Glutamatergic neuron (in vitro differentiated cells): ENCODE results near the gene UBAC1. TPM values are rescaled to one million over a fixed set of nuclear protein-coding genes. Genes with fewer than 3 reads are reported as not detected.
A peak's percentile ranks its signal among the peaks of the same experiment; 100 is the strongest.

Experiments
- DNase-seq: peaks from one replicate; pipeline ENCODE4 v3.0.0; 2022
- H3K27ac Mint-ChIP-seq: one replicate; pipeline ENCODE4 v1.8.0; 2020; ENCODE audit warnings: mild to moderate bottlenecking, mixed read lengths, inconsistent platforms; ENCODE audit not compliant: unreplicated experiment
- H3K27me3 Mint-ChIP-seq: one replicate; pipeline ENCODE4 v1.8.0; 2020; ENCODE audit warnings: mild to moderate bottlenecking, moderate library complexity, mixed read lengths, inconsistent platforms; ENCODE audit not compliant: unreplicated experiment
- H3K36me3 Mint-ChIP-seq: one replicate; pipeline ENCODE4 v1.8.0; 2020; ENCODE audit warnings: mild to moderate bottlenecking, mixed read lengths, inconsistent platforms; ENCODE audit not compliant: unreplicated experiment
- H3K4me1 Mint-ChIP-seq: one replicate; pipeline ENCODE4 v1.8.0; 2020; ENCODE audit warnings: mild to moderate bottlenecking, low read depth, mixed read lengths, inconsistent platforms; ENCODE audit not compliant: unreplicated experiment
- H3K4me3 Mint-ChIP-seq: one replicate; pipeline ENCODE4 v1.8.0; 2020; ENCODE audit warnings: mild to moderate bottlenecking, mixed read lengths, inconsistent platforms; ENCODE audit not compliant: unreplicated experiment
- H3K9me3 Mint-ChIP-seq: one replicate; pipeline ENCODE4 v1.8.0; 2020; ENCODE audit warnings: mild to moderate bottlenecking, moderate library complexity, mixed read lengths, inconsistent platforms; ENCODE audit not compliant: unreplicated experiment
- CTCF ChIP-seq: fragments of 200-600 bp; sonication (generic); IDR thresholded peaks from one replicate; pipeline ENCODE4 v1.5.0; 2021; ENCODE audit not compliant: partially characterized antibody, unreplicated experiment
- total RNA-seq: library from RNA; stranded (reverse); fragmentation: NEBNext Ultra II Directional; extraction: Animal tissue kit (Norgen Biotek cat#: 25700); gene quantifications from one replicate; pipeline ENCODE4 v1.2.1, GENCODE V29; 2021; ENCODE audit not compliant: unreplicated experiment

UBAC1 gene
- total RNA-seq, 1 donor from 2014 or later, result 48.4 TPM

GRCh38 chr9:136008693-136008997 lies 47.5 kb upstream of the UBAC1 start:
- no peak for DNase-seq
- TF ChIP-seq CTCF, result no peak
- peaks cover 8% of the 10 kb centered on the region for H3K9me3 Mint-ChIP-seq
- H3K4me1 Mint-ChIP-seq, result peaks cover 19% of the 10 kb centered on the region
- no peaks in the 10 kb centered on the region for H3K36me3 Mint-ChIP-seq
- H3K4me3 Mint-ChIP-seq, result no peak overlapping the region
- H3K27me3 Mint-ChIP-seq, result peaks cover 4% of the 10 kb centered on the region
- no peak overlapping the region for H3K27ac Mint-ChIP-seq

GRCh38 chr9:136007934-136008692 lies 46.9 kb upstream of the UBAC1 start:
- peaks cover 8% of the 10 kb centered on the region for H3K9me3 Mint-ChIP-seq
- no peak for TF ChIP-seq CTCF

GRCh38 chr9:136007276-136007933 lies 46.2 kb upstream of the UBAC1 start:
- Mint-ChIP-seq H3K4me3 (no peak overlapping the region), H3K9me3 (peaks cover 8% of the 10 kb centered on the region), H3K27ac (peak overlapping the region; percentile 88), H3K4me1 (peaks cover 19% of the 10 kb centered on the region), H3K27me3 (peaks cover 4% of the 10 kb centered on the region), H3K36me3 (no peaks in the 10 kb centered on the region)
- no peak for TF ChIP-seq CTCF
- no peak for DNase-seq

More at GRCh38 chr9:136007934-136008692, 46.9 kb upstream of the UBAC1 start:
- no peak for DNase-seq
- Mint-ChIP-seq H3K36me3 (no peaks in the 10 kb centered on the region), H3K27ac (no peak overlapping the region), H3K4me1 (peaks cover 19% of the 10 kb centered on the region), H3K4me3 (no peak overlapping the region), H3K27me3 (peaks cover 4% of the 10 kb centered on the region)

GRCh38 chr9:136006169-136006568 lies 45.0 kb upstream of the UBAC1 start:
- H3K4me1 Mint-ChIP-seq, result peaks cover 15% of the 10 kb centered on the region
- peaks cover 4% of the 10 kb centered on the region for H3K27me3 Mint-ChIP-seq
- TF ChIP-seq CTCF, result no peak
- DNase-seq, result no peak
- H3K9me3 Mint-ChIP-seq, result peaks cover 8% of the 10 kb centered on the region
- no peak overlapping the region for H3K4me3 Mint-ChIP-seq
- no peak overlapping the region for H3K27ac Mint-ChIP-seq
- H3K36me3 Mint-ChIP-seq, result no peaks in the 10 kb centered on the region

GRCh38 chr9:136004712-136005111 lies 43.5 kb upstream of the UBAC1 start:
- H3K27ac Mint-ChIP-seq, result no peak overlapping the region
- H3K4me3 Mint-ChIP-seq, result no peak overlapping the region
- DNase-seq, result peak; percentile 49
- peaks cover 14% of the 10 kb centered on the region for H3K4me1 Mint-ChIP-seq
- no peak for TF ChIP-seq CTCF
- H3K36me3 Mint-ChIP-seq, result no peaks in the 10 kb centered on the region
- H3K27me3 Mint-ChIP-seq, result peaks cover 6% of the 10 kb centered on the region
- peaks cover 6% of the 10 kb centered on the region for H3K9me3 Mint-ChIP-seq
